ENCODE results near the gene MSH4. TPM values are rescaled to one million over a fixed set of nuclear protein-coding genes. Genes with fewer than 3 reads are reported as not detected.

The MSH4 gene
- total RNA-seq, 1 donor from 2014 or later, result not detected

GRCh38 chr1:75792091-75792490 lies 4.6 kb upstream of the MSH4 start:
- Histone ChIP-seq H3K9ac (no peak overlapping the region), H3K79me2 (ENCODE audit: low read depth) (peaks cover 68% of the 10 kb centered on the region), H3K4me1 (peaks cover 46% of the 10 kb centered on the region), H2AFZ (replicated peaks) (no peak overlapping the region), H3K9me3 (ENCODE audit: low read depth) (no peaks in the 10 kb centered on the region), H3K27me3 (no peaks in the 10 kb centered on the region), H3K4me2 (peak overlapping the region; percentile 9), H3K27ac (peak overlapping the region; percentile 53), H3K36me3 (peaks cover 36% of the 10 kb centered on the region), H3F3A (ENCODE audit: low read depth) (peaks cover 65% of the 10 kb centered on the region), H3K4me3 (no peak overlapping the region), H4K20me1 (ENCODE audit: low read depth) (peaks cover 66% of the 10 kb centered on the region)
- H3K4me1 Mint-ChIP-seq, result peaks cover 32% of the 10 kb centered on the region
- no peak overlapping the region for H3K4me3 Mint-ChIP-seq
- no peak for DNase-seq (ENCODE audit: low spot score)
- H3K27me3 Mint-ChIP-seq (ENCODE audit: insufficient read depth, low read depth), result no peaks in the 10 kb centered on the region
- H3K27ac Mint-ChIP-seq, result no peak overlapping the region
- TF ChIP-seq EZH2 (IDR thresholded peaks at IDR 0.05), result no peak
- no peak for TF ChIP-seq CTCF (IDR thresholded peaks at IDR 0.05)
- no peak for TF ChIP-seq EZH2phosphoT487 (IDR thresholded peaks at IDR 0.05)
- H3K9me3 Mint-ChIP-seq, result no peaks in the 10 kb centered on the region
- H3K36me3 Mint-ChIP-seq, result peaks cover 26% of the 10 kb centered on the region

GRCh38 chr1:75794382-75794781 lies 2.3 kb upstream of the MSH4 start:
- Histone ChIP-seq H4K20me1 (ENCODE audit: low read depth) (peaks cover 43% of the 10 kb centered on the region), H3K36me3 (peaks cover 36% of the 10 kb centered on the region), H3K79me2 (ENCODE audit: low read depth) (peaks cover 45% of the 10 kb centered on the region), H3K9ac (no peak overlapping the region), H3K4me2 (no peak overlapping the region), H3K4me1 (peaks cover 25% of the 10 kb centered on the region), H3K27me3 (no peaks in the 10 kb centered on the region), H3F3A (ENCODE audit: low read depth) (peaks cover 59% of the 10 kb centered on the region), H3K4me3 (no peak overlapping the region), H2AFZ (replicated peaks) (no peak overlapping the region), H3K27ac (peak overlapping the region; percentile 74), H3K9me3 (ENCODE audit: low read depth) (no peaks in the 10 kb centered on the region)
- Mint-ChIP-seq H3K4me3 (no peak overlapping the region), H3K27me3 (ENCODE audit: insufficient read depth, low read depth) (no peaks in the 10 kb centered on the region), H3K4me1 (peaks cover 9% of the 10 kb centered on the region), H3K27ac (no peak overlapping the region), H3K36me3 (peaks cover 26% of the 10 kb centered on the region), H3K9me3 (no peaks in the 10 kb centered on the region)
- TF ChIP-seq CTCF (IDR thresholded peaks at IDR 0.05) (no peak), EZH2phosphoT487 (IDR thresholded peaks at IDR 0.05) (no peak), EZH2 (IDR thresholded peaks at IDR 0.05) (no peak)
- peak; percentile 9 for DNase-seq (ENCODE audit: low spot score)

- H3K27ac Mint-ChIP-seq, result no peak overlapping the region
- no peak for DNase-seq (ENCODE audit: low spot score)
- Histone ChIP-seq H3K36me3 (peaks cover 36% of the 10 kb centered on the region), H3K4me2 (no peak overlapping the region), H3K4me3 (no peak overlapping the region), H3K79me2 (ENCODE audit: low read depth) (peaks cover 31% of the 10 kb centered on the region), H2AFZ (replicated peaks) (no peak overlapping the region), H3K4me1 (peaks cover 11% of the 10 kb centered on the region), H4K20me1 (ENCODE audit: low read depth) (peaks cover 29% of the 10 kb centered on the region), H3K9ac (no peak overlapping the region), H3K27ac (no peak overlapping the region), H3F3A (ENCODE audit: low read depth) (peaks cover 59% of the 10 kb centered on the region), H3K27me3 (no peaks in the 10 kb centered on the region), H3K9me3 (ENCODE audit: low read depth) (no peaks in the 10 kb centered on the region)
- no peak overlapping the region for H3K4me3 Mint-ChIP-seq
- TF ChIP-seq EZH2 (IDR thresholded peaks at IDR 0.05) (no peak), EZH2phosphoT487 (IDR thresholded peaks at IDR 0.05) (no peak), CTCF (IDR thresholded peaks at IDR 0.05) (no peak)
- peaks cover 3% of the 10 kb centered on the region for H3K4me1 Mint-ChIP-seq
- peaks cover 21% of the 10 kb centered on the region for H3K36me3 Mint-ChIP-seq
- H3K27me3 Mint-ChIP-seq (ENCODE audit: insufficient read depth, low read depth), result no peaks in the 10 kb centered on the region
- no peaks in the 10 kb centered on the region for H3K9me3 Mint-ChIP-seq
These were observed 934 bp upstream of the MSH4 start for GRCh38 chr1:75795703-75796193.
